Adrenal gland (tissue), 12 donors: ENCODE data around the gene OR9Q1. TPM values are rescaled to one million over a fixed set of nuclear protein-coding genes. Genes with fewer than 3 reads are reported as not detected.

Experiments
- DNase-seq, 7 donors: peaks; one replicate each; pipeline ENCODE4 v3.0.0-alpha.2; 2019 to 2020
- H3K27ac ChIP-seq, 5 donors: fragments of 200-600 bp; sonication (generic) in 4 of 5; 1 replicate in 3 of 5; 2 replicates in 2 of 5; pipeline versions ENCODE4 v1.5.1 to v1.8.0; 2016 to 2020; ENCODE audit warnings: mild to moderate bottlenecking in 1 of 5
- H3K27me3 ChIP-seq: fragments of 200-600 bp; 2 replicates; pipeline ENCODE4 v1.8.0; 2021
- H3K36me3 ChIP-seq, 2 donors: fragments of 200-600 bp; replicated peaks in 1 of 2; 1 replicate in 1 of 2; 2 replicates in 1 of 2; pipeline versions ENCODE4 v1.5.1 to v1.8.0; 2018 to 2022
- H3K4me1 ChIP-seq, 2 donors: fragments of 200-600 bp; replicated peaks in 1 of 2; 1 replicate in 1 of 2; 2 replicates in 1 of 2; pipeline versions ENCODE4 v1.5.1 to v1.8.0; 2018 to 2021
- H3K4me3 ChIP-seq, 4 donors: fragments of 200-600 bp; sonication (generic) in 3 of 4; one replicate each; pipeline ENCODE4 v1.5.1; 2016 to 2018
- H3K9me3 ChIP-seq, 3 donors: fragments of 200-600 bp; sonication (generic) in 1 of 3; replicated peaks in 1 of 3; 1 replicate in 2 of 3; 2 replicates in 1 of 3; pipeline versions ENCODE4 v1.5.1 to v1.8.0; 2016 to 2021
- CTCF ChIP-seq, 6 experiments: fragments of 450-650 bp in 4 of 6; fragments of 200-600 bp in 2 of 6; sonication (generic) in 1 of 6; IDR thresholded peaks; 1 replicate in 5 of 6; 2 replicates in 1 of 6; pipeline versions ENCODE4 v1.5.1 to v1.8.0; 2016 to 2021; ENCODE audit warnings: antibody characterized with exemption in 6 of 6, mild to moderate bottlenecking in 2 of 6, moderate library complexity in 1 of 6
- POLR2A ChIP-seq, 2 donors: fragments of 450-650 bp; IDR thresholded peaks; one replicate each; pipeline ENCODE4 v1.6.1; 2017; ENCODE audit warnings: antibody characterized with exemption in 2 of 2, mild to moderate bottlenecking in 2 of 2, moderate library complexity in 1 of 2
- WGBS, 4 donors: extraction: QIAGEN DNeasy Blood & Tissue Kit in 2 of 4; methylation state at CpG; one replicate each; pipeline versions ENCODE4 v1.1.5 to v1.1.7; 2013 to 2017; 5-methylcytosine and 5-hydroxymethylcytosine counted together
- intact Hi-C, 2 donors: fragments of 100-400 bp; cut with DNase I; formaldehyde crosslinking; loops; one replicate each; pipeline versions ENCODE4 v1.14.1 to v1.15.0; 2022 to 2023
- polyA plus RNA-seq, 3 donors: library from polyadenylated mRNA; stranded (reverse); fragments of 200-250 nt in 2 of 3; fragments of 350-450 nt in 1 of 3; fragmentation: Illumina TruSeq in 1 of 3; extraction: RNeasy Lipid Tissue Mini Kit (QIAGEN cat#74804) in 1 of 3; gene quantifications; one replicate each; pipeline ENCODE4 v1.2.3, GENCODE V29; 2013 to 2014
- total RNA-seq, 9 donors: library from RNA; depleted of rRNA in 4 of 9; stranded (reverse); fragments of >200 nt in 4 of 9; fragments of 120-200 nt in 1 of 9; fragmentation: NEBNext Ultra II Directional in 1 of 9; extraction: Animal tissue kit (Norgen Biotek cat#: 25700) in 1 of 9; gene quantifications; one replicate each; pipeline versions ENCODE4 v1.1.0 to v1.2.4, GENCODE V29; 2013 to 2023
- donor health status: healthy with polysubstance abuse.
- donor health status: Bipolar disorder and iron deficiency.
- donor health status: DM: yes; HTN: yes; CAD: no.
- donor health status: DM: no; HTN: no; CAD: no.
- donor health status: DM: no; HTN: no; CAD: no.
- donor health status: DM: yes; HTN: yes; CAD: no.

Gene OR9Q1
- total and polyA plus RNA-seq, 12 donors, result not detected

- H3K4me3 ChIP-seq, result no peak within 1 kb of the TSS
- no peak within 1 kb of the TSS for H3K27ac ChIP-seq
- 33 to 61% (median 38%) methylated on average over 4 of the region's 4 CpGs for WGBS, 4 donors
- no peaks in the 10 kb centered on the region for H3K9me3 ChIP-seq
- no peaks in the 10 kb centered on the region for H3K36me3 ChIP-seq
- H3K4me1 ChIP-seq, result no peaks in the 10 kb centered on the region
- intact Hi-C loops, result no loop called here
- no peaks in the 10 kb centered on the region for H3K27me3 ChIP-seq
- no peak for TF ChIP-seq CTCF (IDR thresholded peaks at IDR 0.05)
- TF ChIP-seq POLR2A (IDR thresholded peaks at IDR 0.05), result no peak
- no peak for DNase-seq
Measured at GRCh38 chr11:58125469-58125868, 101.8 kb downstream of the OR9Q1 start, which contains the start of gene OR9I1. Gene OR9I1 (minus strand): TSS chr11:58125530. CDS start chr11:58119444, 6,086 bp downstream.

- H3K27ac ChIP-seq, result no peak overlapping the region
- intact Hi-C loops, result no loop called here
- H3K27me3 ChIP-seq, result no peaks in the 10 kb centered on the region
- H3K36me3 ChIP-seq, result no peaks in the 10 kb centered on the region
- no peaks in the 10 kb centered on the region for H3K9me3 ChIP-seq
- no peak for DNase-seq
- H3K4me3 ChIP-seq, result no peak overlapping the region
- TF ChIP-seq POLR2A (IDR thresholded peaks at IDR 0.05) (no peak), CTCF (IDR thresholded peaks at IDR 0.05) (no peak)
- no peaks in the 10 kb centered on the region for H3K4me1 ChIP-seq
Measured at GRCh38 chr11:58127350-58127749, 103.7 kb downstream of the OR9Q1 start.

- Histone ChIP-seq H3K9me3 (no peaks in the 10 kb centered on the region), H3K27me3 (no peaks in the 10 kb centered on the region), H3K27ac (no peak overlapping the region), H3K4me3 (no peak overlapping the region), H3K36me3 (no peaks in the 10 kb centered on the region), H3K4me1 (no peaks in the 10 kb centered on the region)
- intact Hi-C loops, result no loop called here
- DNase-seq, result no peak
- TF ChIP-seq CTCF (IDR thresholded peaks at IDR 0.05) (no peak), POLR2A (IDR thresholded peaks at IDR 0.05) (no peak)
- 48 to 68% (median 63%) methylated on average over 7 of the region's 7 CpGs for WGBS, 4 donors
Measured at GRCh38 chr11:58133309-58134076, 109.8 kb downstream of the OR9Q1 start.

- no peak overlapping the region for H3K4me3 ChIP-seq
- no peaks in the 10 kb centered on the region for H3K36me3 ChIP-seq
- H3K27ac ChIP-seq, result no peak overlapping the region
- intact Hi-C loops, result no loop called here
- H3K27me3 ChIP-seq, result no peaks in the 10 kb centered on the region
- TF ChIP-seq CTCF (IDR thresholded peaks at IDR 0.05), result no peak
- no peak for TF ChIP-seq POLR2A (IDR thresholded peaks at IDR 0.05)
- no peaks in the 10 kb centered on the region for H3K4me1 ChIP-seq
- DNase-seq, result no peak
- H3K9me3 ChIP-seq, result no peaks in the 10 kb centered on the region
- WGBS, 4 donors, result 77 to 92% (median 83%) methylated on average over 1 of the region's 1 CpG
Measured at GRCh38 chr11:58134151-58134550, 110.5 kb downstream of the OR9Q1 start.
